ENCODE data around the gene C19orf67. TPM values are rescaled to one million over a fixed set of nuclear protein-coding genes. Genes with fewer than 3 reads are reported as not detected.
"Not testable (repeated sequence)": the region's sequence is repeated elsewhere in the genome, so short reads cannot be mapped to it uniquely, and the experiment has no call there.

C19orf67 gene
- total RNA-seq, 1 experiment from 2014 or later = not detected

DNA sequence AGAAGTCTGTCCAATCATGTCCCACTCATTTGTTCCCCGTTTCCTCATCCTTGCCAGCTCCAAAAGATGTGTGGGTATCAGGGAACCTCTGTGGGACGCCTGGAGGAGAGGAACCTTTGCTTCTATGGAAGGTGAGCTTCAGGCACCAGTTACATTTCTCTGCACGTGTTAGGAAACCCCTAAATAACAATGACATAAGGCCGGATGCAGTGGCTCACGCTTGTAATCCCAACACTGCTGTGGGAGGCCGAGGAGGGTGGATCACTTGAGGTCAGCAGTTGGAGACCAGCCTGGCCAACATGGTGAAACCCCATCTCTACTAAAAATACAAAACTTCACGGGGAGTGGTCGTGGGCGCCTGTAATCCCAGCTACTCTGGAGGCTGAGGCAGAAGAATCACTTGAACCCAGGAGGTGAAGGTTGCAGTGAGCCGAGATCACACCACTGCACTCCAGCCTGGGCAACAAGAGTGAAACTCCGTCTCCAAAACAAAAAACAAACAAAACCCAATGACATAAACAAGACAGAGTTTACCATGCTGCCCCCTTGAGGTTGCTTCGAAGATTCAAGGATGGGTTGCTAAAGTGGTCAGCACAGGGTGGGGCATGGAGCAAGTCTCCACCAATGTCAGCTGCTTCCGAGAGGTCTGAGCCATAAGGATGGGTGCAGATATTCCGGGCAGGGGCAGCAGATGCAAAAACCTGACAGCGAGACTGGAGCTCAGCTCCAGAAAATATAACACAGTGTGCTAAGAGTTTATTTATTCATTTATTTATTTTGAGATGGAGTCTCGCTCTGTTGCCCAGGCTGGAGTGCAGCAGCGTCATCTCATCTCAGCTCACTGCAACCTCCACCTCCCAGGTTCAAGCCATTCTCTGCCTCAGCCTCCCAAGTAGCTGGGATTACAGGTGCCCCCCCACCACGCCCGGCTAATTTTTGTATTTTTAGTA, 42.6 kb downstream of the C19orf67 start:
- H3K4me1 ChIP-seq (ENCODE audit: control insufficient read depth in 1 of 2, insufficient read depth in 2 of 2, low read length in 2 of 2); H3K9me2 ChIP-seq (ENCODE audit: insufficient read depth); H3K4me2 ChIP-seq (ENCODE audit: low read length); H2AFZ ChIP-seq (ENCODE audit: low read depth, low read length, poor library complexity, severe bottlenecking); BruUV-seq (replicated peaks); H3K79me2 ChIP-seq (ENCODE audit: insufficient read depth, low read length); intact Hi-C loops (cut with micrococcal nuclease); POLR2A ChIA-PET; RAD21 ChIA-PET (ENCODE audit: low non-redundant PET in 1 of 2, low total read pairs in 2 of 2, uncharacterized antibody in 2 of 2, unreplicated experiment in 2 of 2); H3K36me3 ChIP-seq (ENCODE audit: control insufficient read depth in 1 of 2, insufficient read depth in 2 of 2, low read length in 2 of 2); H3K27ac ChIP-seq (ENCODE audit: low read depth, low read length); H3K9me3 ChIP-seq (ENCODE audit: control insufficient read depth in 1 of 2, insufficient read depth in 1 of 2, low read depth in 1 of 2, low read length in 2 of 2); H3K27me3 ChIP-seq (ENCODE audit: insufficient read depth, low read length); H3K4me3 ChIP-seq (replicated peaks in 1 of 2; ENCODE audit: low read depth in 1 of 2, low read length in 2 of 2); H4K20me1 ChIP-seq (ENCODE audit: insufficient read depth): not testable (repeated sequence)
- peak; percentile 59 to 70 (median 62); a peak in 5 of 6 replicates for TF ChIP-seq CTCF (IDR thresholded peaks at IDR 0.05 in 2 of 3, conservative IDR thresholded peaks at IDR 0.05 in 1 of 3; ENCODE audit: borderline replicate concordance in 1 of 3, insufficient read depth in 1 of 3, low read depth in 2 of 3, low read length in 2 of 3)
- TF ChIP-seq RAD21 (IDR thresholded peaks at IDR 0.05; ENCODE audit: low read depth) = peak; percentile 50; the same call in 1 of the 2 replicates
- DNase-seq (ENCODE audit: low read depth, low spot score) = peak; percentile 76
- CTCF ChIA-PET = interaction anchor here (0.9 to 4.7 kb wide), 4 partner anchors 10 to 94 kb away, joined by 3 to 31 read pairs (median 6); partner anchors contain the start of genes ASF1B and IL27RA
- peak; percentile 97 for ATAC-seq
- H3K9ac ChIP-seq (ENCODE audit: low read length) = 0 out of 2 replicates have a peak overlapping the region, but pooled peaks have one; percentile 33

GRCh38 chr19:14039181-14039580, 46.4 kb downstream of the C19orf67 start:
- Histone ChIP-seq H3K4me3 (replicated peaks in 1 of 2; ENCODE audit: low read depth in 1 of 2, low read length in 2 of 2) (no peak overlapping the region), H4K20me1 (ENCODE audit: insufficient read depth) (no peaks in the 10 kb centered on the region), H3K36me3 (ENCODE audit: control insufficient read depth in 1 of 2, insufficient read depth in 2 of 2, low read length in 2 of 2) (peaks cover 2 to 3% of the 10 kb centered on the region in 2 experiments; a peak in 1 of 4 replicates), H3K4me2 (ENCODE audit: low read length) (no peak overlapping the region), H3K9me2 (ENCODE audit: insufficient read depth) (no peaks in the 10 kb centered on the region), H3K9ac (ENCODE audit: low read length) (no peak overlapping the region), H3K27ac (ENCODE audit: low read depth, low read length) (no peak overlapping the region), H2AFZ (ENCODE audit: low read depth, low read length, poor library complexity, severe bottlenecking) (no peak overlapping the region), H3K9me3 (ENCODE audit: control insufficient read depth in 1 of 2, insufficient read depth in 1 of 2, low read depth in 1 of 2, low read length in 2 of 2) (no peaks in the 10 kb centered on the region), H3K27me3 (ENCODE audit: insufficient read depth, low read length) (no peaks in the 10 kb centered on the region), H3K79me2 (ENCODE audit: insufficient read depth, low read length) (no peaks in the 10 kb centered on the region), H3K4me1 (ENCODE audit: control insufficient read depth in 1 of 2, insufficient read depth in 2 of 2, low read length in 2 of 2) (peaks cover 0 to 7% of the 10 kb centered on the region in 2 experiments; a peak in 2 of 4 replicates)
- no peak for DNase-seq (ENCODE audit: low read depth, low spot score)
- intact Hi-C loops (cut with micrococcal nuclease) = no loop called here
- ChIA-PET CTCF (interaction anchor here (0.6 kb wide), 1 partner anchor 147 kb away, joined by 3 read pairs; no protein-coding TSS in a partner anchor), RAD21 (ENCODE audit: low non-redundant PET in 1 of 2, low total read pairs in 2 of 2, uncharacterized antibody in 2 of 2, unreplicated experiment in 2 of 2) (no interaction called here), POLR2A (no interaction called here)
- TF ChIP-seq EGR1 (IDR thresholded peaks at IDR 0.05; ENCODE audit: low read depth) = no peak
- TF ChIP-seq ZNF274 (IDR thresholded peaks at IDR 0.05; ENCODE audit: low read depth, low read length) = no peak
- TF ChIP-seq REST (IDR thresholded peaks at IDR 0.05; ENCODE audit: low read depth) = no peak
- TF ChIP-seq, protein P1, sequence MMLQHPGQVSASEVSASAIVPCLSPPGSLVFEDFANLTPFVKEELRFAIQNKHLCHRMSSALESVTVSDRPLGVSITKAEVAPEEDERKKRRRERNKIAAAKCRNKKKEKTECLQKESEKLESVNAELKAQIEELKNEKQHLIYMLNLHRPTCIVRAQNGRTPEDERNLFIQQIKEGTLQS (IDR thresholded peaks at IDR 0.05) = no peak
- TF ChIP-seq, protein P2, sequence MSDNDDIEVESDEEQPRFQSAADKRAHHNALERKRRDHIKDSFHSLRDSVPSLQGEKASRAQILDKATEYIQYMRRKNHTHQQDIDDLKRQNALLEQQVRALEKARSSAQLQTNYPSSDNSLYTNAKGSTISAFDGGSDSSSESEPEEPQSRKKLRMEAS (IDR thresholded peaks at IDR 0.05) = no peak
- no peak for TF ChIP-seq SRF (IDR thresholded peaks at IDR 0.05; ENCODE audit: low read depth)
- no peak for TF ChIP-seq POLR2A (IDR thresholded peaks at IDR 0.05; ENCODE audit: borderline replicate concordance, extremely low read depth, insufficient read depth, insufficient read length)
- no peak for TF ChIP-seq ZFX (IDR thresholded peaks at IDR 0.05)
- TF ChIP-seq EZH2 (IDR thresholded peaks at IDR 0.05) = no peak
- TF ChIP-seq SIN3A (IDR thresholded peaks at IDR 0.05; ENCODE audit: low read depth) = no peak
- TF ChIP-seq JUND (IDR thresholded peaks at IDR 0.05) = no peak
- TF ChIP-seq YY1 (IDR thresholded peaks at IDR 0.05; ENCODE audit: extremely low read depth, insufficient replicate concordance, low read depth, low read length) = no peak
- no TSS peak for BruUV-seq (replicated peaks)
- ATAC-seq = no peak
